Superior temporal gyrus (tissue), 1 donor: ENCODE results near the gene EPC2.
A peak's percentile ranks its signal among the peaks of the same experiment; 100 is the strongest.
"Not testable (repeated sequence)": the region's sequence is repeated elsewhere in the genome, so short reads cannot be mapped to it uniquely, and the experiment has no call there.

ENCODE experiments used
- DNase-seq: peaks from one replicate; pipeline ENCODE4 v3.0.0-alpha.2; 2016; ENCODE audit errors: extremely low spot score

Gene EPC2

GRCh38 chr2:148674063-148675020, 29.8 kb downstream of the EPC2 start:
- DNase-seq, result no peak

- DNase-seq, result no peak
Observed at GRCh38 chr2:148675708-148676107, 31.2 kb downstream of the EPC2 start.

- DNase-seq, result not testable (repeated sequence)
Observed at GRCh38 chr2:148678302-148679179, 34.0 kb downstream of the EPC2 start.

GRCh38 chr2:148680462-148680861, 35.9 kb downstream of the EPC2 start:
- no peak for DNase-seq

- no peak for DNase-seq
Observed at GRCh38 chr2:148681443-148681842, 36.9 kb downstream of the EPC2 start.

- DNase-seq, result not testable (repeated sequence)
Observed at GRCh38 chr2:148681862-148682261, 37.3 kb downstream of the EPC2 start.

GRCh38 chr2:148684507-148684906, 40.0 kb downstream of the EPC2 start:
- DNase-seq, result no peak

GRCh38 chr2:148687543-148687942, 43.0 kb downstream of the EPC2 start:
- DNase-seq, result no peak

- DNase-seq, result not testable (repeated sequence)
Observed at GRCh38 chr2:148688011-148688410, 43.5 kb downstream of the EPC2 start.

- DNase-seq, result no peak
Observed at GRCh38 chr2:148696985-148697384, 52.4 kb downstream of the EPC2 start.

- DNase-seq, result no peak
Observed at GRCh38 chr2:148699830-148700229, 55.3 kb downstream of the EPC2 start.

GRCh38 chr2:148701039-148701438, 56.5 kb downstream of the EPC2 start:
- DNase-seq, result no peak

- DNase-seq, result no peak
Observed at GRCh38 chr2:148701877-148702276, 57.3 kb downstream of the EPC2 start.

GRCh38 chr2:148702475-148702874, 57.9 kb downstream of the EPC2 start:
- no peak for DNase-seq

GRCh38 chr2:148704247-148704646, 59.7 kb downstream of the EPC2 start:
- DNase-seq, result no peak

GRCh38 chr2:148716378-148716920, 71.9 kb downstream of the EPC2 start:
- no peak for DNase-seq

- no peak for DNase-seq
Observed at GRCh38 chr2:148718039-148718438, 73.5 kb downstream of the EPC2 start.

- DNase-seq, result no peak
Observed at GRCh38 chr2:148719195-148719749, 74.7 kb downstream of the EPC2 start.

- no peak for DNase-seq
Observed at GRCh38 chr2:148719941-148720436, 75.4 kb downstream of the EPC2 start.

GRCh38 chr2:148720501-148721001, 76.0 kb downstream of the EPC2 start:
- peak; percentile 56 for DNase-seq

- no peak for DNase-seq
Observed at GRCh38 chr2:148721520-148721931, 77.0 kb downstream of the EPC2 start.
